SK-N-SH (cell line): ENCODE results near the gene KIF2A. TPM values are rescaled to one million over a fixed set of nuclear protein-coding genes. Genes with fewer than 3 reads are reported as not detected.

Source experiments
- CTCF ChIA-PET: fragments of 300-600, 350-600 bp; formaldehyde crosslinking; extraction: SDS; loops from one replicate; lab custom pipeline; 2021; lab: Yijun Ruan, JAX
- POLR2A ChIA-PET: fragments of 350-600 bp; sonication (Branson Sonifier 250); formaldehyde crosslinking; extraction: SDS; loops from one replicate; lab custom pipeline; 2020; ENCODE audit warnings: antibody characterized with exemption, inconsistent platforms; lab: Yijun Ruan, JAX
- DNase-seq: peaks from one replicate; pipeline ENCODE4 v3.0.0; 2012
- H2AFZ ChIP-seq: fragments of 200-600 bp; sonication (generic); 2 replicates; pipeline ENCODE4 v1.8.1; 2016; ENCODE audit warnings: antibody characterized with exemption, mild to moderate bottlenecking, low read depth
- H3F3A ChIP-seq: fragments of 200-600 bp; sonication (generic); replicated peaks from 2 replicates; pipeline ENCODE3; 2016; ENCODE audit warnings: antibody characterized with exemption, mild to moderate bottlenecking; ENCODE audit not compliant: insufficient read depth
- H3K27ac ChIP-seq, 2 experiments: fragments of 200-500 bp in 1 of 2; fragments of 200-600 bp in 1 of 2; sonication (Bioruptor generic) in 1 of 2; sonication (generic), shearing (Covaris generic) in 1 of 2; 2 replicates each; pipeline versions ENCODE4 v1.5.1 to v1.6.1; 2014 to 2016; ENCODE audit warnings: low read depth in 2 of 2, inconsistent platforms in 1 of 2, low read length in 1 of 2, mild to moderate bottlenecking in 1 of 2, mixed read lengths in 1 of 2
- H3K27me3 ChIP-seq: fragments of 200-600 bp; sonication (generic), shearing (Covaris generic); 2 replicates; pipeline ENCODE4 v1.6.1; 2016; ENCODE audit warnings: mixed run types; ENCODE audit not compliant: insufficient read depth
- H3K36me3 ChIP-seq, 2 experiments: fragments of 200-500 bp in 1 of 2; fragments of 200-600 bp in 1 of 2; sonication (Bioruptor generic) in 1 of 2; sonication (generic) in 1 of 2; replicated peaks in 1 of 2; 2 replicates each; pipeline versions ENCODE3 to v1.5.1; 2014 to 2016; ENCODE audit warnings: low read length in 1 of 2, mild to moderate bottlenecking in 1 of 2; ENCODE audit not compliant: insufficient read depth in 2 of 2, control insufficient read depth in 1 of 2
- H3K4me1 ChIP-seq, 2 experiments: fragments of 200-500 bp in 1 of 2; fragments of 200-600 bp in 1 of 2; sonication (Bioruptor generic) in 1 of 2; sonication (generic), shearing (Covaris generic) in 1 of 2; 2 replicates each; pipeline versions ENCODE4 v1.5.1 to v1.6.1; 2014 to 2016; ENCODE audit warnings: low read depth in 1 of 2, low read length in 1 of 2, mixed run types in 1 of 2; ENCODE audit not compliant: insufficient read depth in 2 of 2, control insufficient read depth in 1 of 2
- H3K4me2 ChIP-seq: fragments of 200-600 bp; sonication (generic), shearing (Covaris generic); 2 replicates; pipeline ENCODE4 v1.6.1; 2017; ENCODE audit warnings: mixed run types
- H3K4me3 ChIP-seq, 2 experiments: fragments of 200-500 bp in 1 of 2; fragments of 200-600 bp in 1 of 2; sonication (Bioruptor generic) in 1 of 2; sonication (generic), shearing (Covaris generic) in 1 of 2; 2 replicates each; pipeline versions ENCODE4 v1.5.1 to v1.8.1; 2014 to 2016; ENCODE audit warnings: low read depth in 2 of 2, inconsistent platforms in 1 of 2, low read length in 1 of 2, mild to moderate bottlenecking in 1 of 2, mixed read lengths in 1 of 2, moderate library complexity in 1 of 2
- H3K79me2 ChIP-seq: fragments of 200-600 bp; sonication (generic); 2 replicates; pipeline ENCODE4 v1.8.1; 2017; ENCODE audit warnings: mild to moderate bottlenecking; ENCODE audit not compliant: insufficient read depth
- H3K9ac ChIP-seq: fragments of 200-600 bp; sonication (generic); 2 replicates; pipeline ENCODE4 v1.6.1; 2017; ENCODE audit warnings: mixed run types
- H3K9me2 ChIP-seq: fragments of 200-600 bp; sonication (generic); 2 replicates; pipeline ENCODE4 v1.6.1; 2017; ENCODE audit warnings: mixed run types
- H3K9me3 ChIP-seq: fragments of 200-600 bp; sonication (generic); 2 replicates; pipeline ENCODE4 v1.6.1; 2017; ENCODE audit warnings: mixed run types, mild to moderate bottlenecking, moderate library complexity
- H4K20me1 ChIP-seq: fragments of 200-600 bp; sonication (generic); 2 replicates; pipeline ENCODE4 v1.6.1; 2017; ENCODE audit warnings: mild to moderate bottlenecking, mixed run types; ENCODE audit not compliant: insufficient read depth
- CHD2 ChIP-seq: fragments of 150-350 bp; IDR thresholded peaks from 2 replicates; pipeline ENCODE4 v1.6.1; 2018; ENCODE audit warnings: low read length; ENCODE audit not compliant: partially characterized antibody
- ELF1 ChIP-seq: IDR thresholded peaks from 2 replicates; pipeline ENCODE4 v1.4.0; 2012
- EP300 ChIP-seq, 2 experiments: IDR thresholded peaks; 2 replicates each; pipeline versions ENCODE4 v1.4.0 to v1.6.1; 2012; ENCODE audit warnings: borderline replicate concordance in 1 of 2, low read depth in 1 of 2, low read length in 1 of 2
- EZH2phosphoT487 ChIP-seq: fragments of 200-600 bp; sonication (generic); IDR thresholded peaks from 2 replicates; pipeline ENCODE4 v1.6.1; 2017; ENCODE audit warnings: low read depth, mixed run types, mild to moderate bottlenecking, antibody characterized with exemption, moderate library complexity, borderline replicate concordance
- FOSL2 ChIP-seq: IDR thresholded peaks from 2 replicates; pipeline ENCODE4 v1.4.0; 2012; ENCODE audit warnings: low read depth, mild to moderate bottlenecking, moderate library complexity, borderline replicate concordance
- FOXJ3 ChIP-seq: sonication (generic); formaldehyde crosslinking; IDR thresholded peaks from 2 replicates; pipeline ENCODE4 v1.5.1; 2020; ENCODE audit warnings: mild to moderate bottlenecking, missing genetic modification reagents
- FOXM1 ChIP-seq: IDR thresholded peaks from 2 replicates; pipeline ENCODE4 v1.4.0; 2012; ENCODE audit warnings: low read depth, mild to moderate bottlenecking
- GABPA ChIP-seq: IDR thresholded peaks from 2 replicates; pipeline ENCODE4 v1.4.0; 2012; ENCODE audit warnings: low read depth, mild to moderate bottlenecking
- IRF3 ChIP-seq: fragments of 150-350 bp; IDR thresholded peaks from 2 replicates; pipeline ENCODE4 v1.6.1; 2016; ENCODE audit warnings: mild to moderate bottlenecking, low read depth, low read length
- MEF2A ChIP-seq: IDR thresholded peaks from 2 replicates; pipeline ENCODE4 v1.4.0; 2012; ENCODE audit warnings: low read depth, borderline replicate concordance
- POLR2AphosphoS5 ChIP-seq: IDR thresholded peaks from 2 replicates; pipeline ENCODE4 v1.6.1; 2012; ENCODE audit warnings: low read depth, low read length
- RAD21 ChIP-seq: IDR thresholded peaks from 2 replicates; pipeline ENCODE4 v1.6.1; 2012; ENCODE audit warnings: mild to moderate bottlenecking, low read length
- RCOR1 ChIP-seq: fragments of 150-350 bp; IDR thresholded peaks from 2 replicates; pipeline ENCODE4 v1.6.1; 2017; ENCODE audit warnings: antibody characterized with exemption, low read length
- RFX5 ChIP-seq: IDR thresholded peaks from 2 replicates; pipeline ENCODE4 v1.6.1; 2012; ENCODE audit warnings: mild to moderate bottlenecking, improper control_type of control experiment, low read length
- RXRA ChIP-seq: IDR thresholded peaks from 2 replicates; pipeline ENCODE4 v1.4.0; 2012; ENCODE audit warnings: low read depth, mild to moderate bottlenecking, borderline replicate concordance
- SIN3A ChIP-seq: IDR thresholded peaks from 2 replicates; pipeline ENCODE4 v1.6.1; 2012; ENCODE audit warnings: low read depth, mild to moderate bottlenecking, low read length, moderate library complexity, borderline replicate concordance
- SMC3 ChIP-seq: IDR thresholded peaks from 2 replicates; pipeline ENCODE4 v1.6.1; 2012; ENCODE audit warnings: low read depth, low read length, improper control_type of control experiment
- USF1 ChIP-seq: IDR thresholded peaks from 2 replicates; pipeline ENCODE4 v1.4.0; 2012; ENCODE audit warnings: low read depth, borderline replicate concordance
- ZBTB33 ChIP-seq: IDR thresholded peaks from 2 replicates; pipeline ENCODE4 v1.4.0; 2012; ENCODE audit warnings: low read depth, borderline replicate concordance
- WGBS: methylation state at CpG from one replicate; pipeline ENCODE4 v1.1.6; 2017; ENCODE audit warnings: low lambda C conversion rate; 5-methylcytosine and 5-hydroxymethylcytosine counted together
- polyA plus RNA-seq, 3 experiments: library from polyadenylated mRNA; depleted of rRNA; stranded (reverse); fragments of >200 nt; gene quantifications; 2 replicates each; pipeline ENCODE4 v1.2.3, GENCODE V29; 2012

KIF2A gene
- polyA plus RNA-seq, 1 of the 3 experiments (the other 2 are of a cell fraction): 14.3 TPM

GRCh38 chr5:62418462-62419076, 112.6 kb downstream of the KIF2A start:
- Histone ChIP-seq H4K20me1 (0 out of 2 replicates have a peak, but pooled peaks cover 5% of the 10 kb centered on the region), H3K9me3 (no peaks in the 10 kb centered on the region), H3K4me3 (no peak overlapping the region), H3K27ac (no peak overlapping the region), H3K9me2 (no peaks in the 10 kb centered on the region), H3K4me2 (no peak overlapping the region), H3F3A (no peaks in the 10 kb centered on the region), H3K27me3 (no peaks in the 10 kb centered on the region), H3K4me1 (peaks cover 0 to under 1% of the 10 kb centered on the region in 2 experiments; a peak in 1 of 4 replicates), H3K79me2 (peaks cover 100% of the 10 kb centered on the region), H2AFZ (no peak overlapping the region), H3K36me3 (peaks cover 3 to 5% of the 10 kb centered on the region in 2 experiments), H3K9ac (no peak overlapping the region)
- 97% methylated on average over 4 of the region's 4 CpGs for WGBS
- POLR2A ChIA-PET: no interaction called here
- no peak for TF ChIP-seq RXRA
- no peak for TF ChIP-seq SMC3
- TF ChIP-seq RCOR1: no peak
- TF ChIP-seq SIN3A: no peak
- TF ChIP-seq ELF1: no peak
- TF ChIP-seq RFX5: no peak
- TF ChIP-seq EP300 (IDR thresholded peaks at IDR 0.05; ENCODE audit: borderline replicate concordance in 1 of 2, low read depth in 1 of 2, low read length in 1 of 2): no peak
- no peak for TF ChIP-seq ZBTB33
- TF ChIP-seq MEF2A: no peak
- no peak for TF ChIP-seq IRF3
- TF ChIP-seq POLR2AphosphoS5: no peak
- TF ChIP-seq RAD21: no peak
- TF ChIP-seq FOSL2: no peak
- no peak for TF ChIP-seq CHD2
- no peak for TF ChIP-seq GABPA
- TF ChIP-seq FOXJ3 (CRISPR knock-in tag): no peak
- no peak for TF ChIP-seq EZH2phosphoT487
- TF ChIP-seq FOXM1: no peak
- no peak for TF ChIP-seq USF1
- DNase-seq: no peak
- CTCF ChIA-PET: no interaction called here
